ENCODE measurements around the gene TNIK.

The TNIK gene

GRCh38 chr3:171335559-171335958, 124.6 kb downstream of the TNIK start:
- DNase-seq = no peak

- no peak for DNase-seq
Observed at GRCh38 chr3:171334465-171334811, 125.8 kb downstream of the TNIK start.

GRCh38 chr3:171333784-171334464, 126.3 kb downstream of the TNIK start:
- no peak for DNase-seq

- DNase-seq = no peak
Observed at GRCh38 chr3:171330938-171331337, 129.3 kb downstream of the TNIK start.

DNA sequence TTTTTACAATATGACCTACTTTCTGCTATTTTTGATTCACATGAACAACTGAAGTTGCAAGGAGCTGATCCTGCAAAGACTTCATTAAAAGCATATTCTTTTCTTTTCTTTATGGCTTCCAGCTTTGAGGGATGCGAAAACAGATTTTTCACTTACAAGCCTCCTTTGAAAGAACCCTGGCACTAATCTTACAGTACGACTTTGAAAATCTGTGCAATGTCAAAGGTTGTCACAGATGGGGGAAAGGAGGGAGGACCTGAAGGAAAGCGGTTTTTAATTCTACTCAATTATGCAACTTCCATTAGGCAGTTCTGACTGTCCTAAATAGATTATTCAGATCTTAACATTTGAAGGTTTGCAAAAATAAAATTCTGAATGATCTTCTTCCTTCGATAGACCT, 130.5 kb downstream of the TNIK start:
- DNase-seq = no peak

- peak; percentile 21 for DNase-seq
Observed at GRCh38 chr3:171328419-171329082, 131.7 kb downstream of the TNIK start.

DNA sequence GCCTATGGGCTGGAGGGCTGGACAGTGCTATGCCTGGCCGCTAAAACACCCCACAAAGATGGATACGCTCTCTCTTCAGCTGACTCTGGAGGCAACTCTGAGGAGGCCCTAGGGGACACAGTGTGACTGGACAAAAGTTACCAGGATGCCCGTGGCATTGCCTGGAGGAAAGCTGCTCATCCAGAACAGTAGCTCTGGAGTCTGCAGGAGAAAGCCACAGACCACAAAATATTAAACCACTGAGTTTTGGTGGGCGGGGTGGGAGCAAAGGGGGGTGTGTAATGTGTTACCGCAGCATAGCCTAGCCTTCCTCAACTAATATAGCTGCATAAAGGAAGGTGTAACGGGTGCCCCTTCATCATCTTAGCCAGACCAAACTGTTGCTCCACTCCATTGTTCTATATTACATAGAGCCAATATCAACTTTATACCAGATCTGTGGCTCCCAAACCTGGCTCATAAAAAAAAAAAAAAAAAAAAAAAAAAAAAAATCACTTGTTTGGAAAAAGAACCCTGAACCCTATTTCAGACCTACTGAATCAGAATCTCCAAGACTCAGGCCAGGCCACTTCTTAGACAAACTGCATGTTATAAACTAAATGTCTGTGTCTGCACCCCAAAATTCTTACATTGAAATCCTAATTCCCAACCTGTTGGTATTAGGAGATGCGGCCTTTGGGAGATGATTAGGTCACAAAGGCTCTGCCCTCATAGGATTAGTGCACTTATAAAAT, 132.6 kb downstream of the TNIK start:
- DNase-seq = no peak

DNA sequence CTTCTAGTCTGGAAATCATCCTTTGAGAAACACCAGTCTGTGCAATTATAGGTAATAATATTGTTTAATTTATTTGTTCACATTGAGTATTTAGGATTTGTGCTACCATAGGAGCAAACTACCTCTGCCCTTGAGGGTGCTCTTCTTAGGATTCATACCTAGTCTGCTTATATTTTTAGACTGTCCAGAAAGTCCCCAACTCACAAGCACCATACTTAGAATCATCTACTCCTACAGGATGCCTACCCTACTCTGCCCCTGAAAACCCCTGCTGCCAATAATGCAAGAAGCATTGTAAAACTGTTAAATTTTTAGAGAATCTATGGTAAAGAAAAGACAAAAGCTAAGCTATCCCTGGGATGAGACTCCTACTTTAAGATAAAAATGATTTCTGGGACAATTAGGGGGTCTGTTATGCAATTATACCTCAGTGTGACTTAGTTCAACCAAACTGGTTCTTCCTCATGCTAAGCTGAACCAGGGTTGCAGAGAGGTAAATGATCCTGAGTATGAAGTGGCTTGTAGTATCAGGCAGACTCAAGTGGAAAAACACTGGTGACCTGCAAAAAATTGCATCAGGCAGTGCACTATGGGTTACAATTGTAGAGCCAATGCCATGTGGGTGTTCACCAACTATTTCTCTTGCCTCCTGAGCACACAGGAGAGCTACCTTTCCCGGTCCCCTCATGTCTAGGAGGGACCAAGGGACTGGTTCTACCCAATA, 133.3 kb downstream of the TNIK start:
- DNase-seq = no peak

- DNase-seq = no peak
Observed at GRCh38 chr3:171323938-171324536, 136.2 kb downstream of the TNIK start.

- no peak for DNase-seq
Observed at GRCh38 chr3:171321559-171322360, 138.4 kb downstream of the TNIK start.

GRCh38 chr3:171320750-171321558, 139.3 kb downstream of the TNIK start:
- DNase-seq = no peak

GRCh38 chr3:171317171-171317570, 143.0 kb downstream of the TNIK start:
- DNase-seq = no peak

DNA sequence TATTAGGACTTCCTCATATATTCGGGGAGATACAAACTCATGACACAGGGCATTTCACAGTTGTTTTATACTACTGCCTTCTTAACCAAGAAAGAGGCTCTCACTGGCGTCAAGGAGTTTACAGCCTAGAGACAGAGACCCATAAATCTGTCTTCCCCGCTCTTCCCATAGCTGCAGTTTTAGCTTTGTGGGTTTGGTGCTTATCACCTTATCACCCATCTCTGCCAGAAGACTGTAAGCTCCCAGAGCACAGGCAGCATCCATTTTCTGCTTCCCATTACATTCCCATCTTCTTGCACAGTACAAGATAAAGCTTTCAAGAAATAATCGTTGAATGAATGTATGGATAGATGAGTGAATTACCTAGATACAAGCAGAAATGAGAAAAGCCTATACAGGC, 144.3 kb downstream of the TNIK start:
- DNase-seq = no peak

- DNase-seq = no peak
Observed at GRCh38 chr3:171315101-171315500, 145.1 kb downstream of the TNIK start.

- no peak for DNase-seq
Observed at GRCh38 chr3:171314341-171314740, 145.9 kb downstream of the TNIK start.

DNA sequence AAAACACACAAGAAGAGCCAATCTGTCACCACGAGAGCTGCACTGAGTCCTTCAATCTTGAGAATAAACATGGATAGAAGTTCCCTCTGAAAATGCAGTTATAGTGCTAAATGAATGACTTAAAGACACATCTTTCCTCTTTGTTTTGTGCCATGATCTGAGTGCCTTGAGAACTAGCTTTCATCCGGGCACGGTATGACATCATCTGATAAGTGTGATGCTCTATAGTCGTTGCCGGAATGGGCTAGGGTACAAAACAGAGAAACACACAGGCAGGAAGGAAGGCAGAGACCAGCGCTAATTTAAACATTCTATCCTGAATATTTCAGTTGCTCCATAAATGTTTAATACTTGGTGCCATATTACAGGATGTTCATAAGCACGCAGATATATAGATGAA, 146.5 kb downstream of the TNIK start:
- no peak for DNase-seq

- DNase-seq = no peak
Observed at GRCh38 chr3:171312741-171313140, 147.5 kb downstream of the TNIK start.

DNA sequence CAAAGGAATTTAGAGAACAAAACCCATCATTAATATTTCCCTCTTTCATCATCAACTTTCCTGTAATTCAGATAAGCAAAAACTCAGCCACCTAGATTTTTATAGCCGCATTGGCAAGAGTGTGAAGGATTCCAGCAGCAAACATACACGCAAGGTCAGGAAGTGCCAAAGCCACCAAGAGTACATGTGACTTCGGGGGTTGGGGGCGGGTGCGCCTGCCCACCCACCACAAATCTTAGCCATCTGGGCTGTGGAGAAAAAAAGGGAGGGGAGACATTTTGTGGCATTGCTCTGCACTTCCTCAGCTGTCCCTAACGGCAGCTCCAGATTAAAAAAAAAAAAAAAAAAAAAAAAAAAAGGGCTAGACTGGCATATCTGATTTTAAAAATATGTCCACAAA, 148.4 kb downstream of the TNIK start:
- DNase-seq = no peak

GRCh38 chr3:171309906-171310359, 150.3 kb downstream of the TNIK start:
- no peak for DNase-seq

- no peak for DNase-seq
Observed at GRCh38 chr3:171307988-171308387, 152.2 kb downstream of the TNIK start.

DNA sequence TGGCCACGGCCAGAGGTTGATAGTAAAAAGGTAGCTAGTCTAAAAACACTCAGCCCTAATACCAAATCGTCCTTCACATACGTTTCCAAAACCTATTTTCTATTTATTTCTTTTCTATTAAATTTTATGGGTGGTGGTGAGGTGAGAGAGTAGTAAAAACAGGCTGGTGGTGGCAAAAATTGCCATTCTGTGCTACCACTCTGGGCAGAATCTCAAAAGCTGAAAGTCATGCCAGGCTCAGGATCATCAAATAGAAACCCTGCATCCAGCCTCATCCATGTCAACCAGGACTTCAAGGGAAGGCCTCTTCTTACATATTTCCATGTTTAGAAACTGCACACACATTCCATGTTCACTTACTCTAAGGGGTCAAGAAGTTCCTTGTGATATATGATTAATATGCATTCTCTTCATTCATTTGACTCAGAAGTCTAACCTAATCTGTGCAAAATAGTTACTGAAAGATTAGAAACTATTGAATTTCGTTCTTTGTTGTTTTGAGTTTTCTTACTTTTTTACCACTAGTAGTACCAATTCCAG, 153.1 kb downstream of the TNIK start:
- DNase-seq = no peak

All from T-helper 9 cell (primary cell).